Measurements from ENCODE around the gene COG5.

COG5 gene

DNA sequence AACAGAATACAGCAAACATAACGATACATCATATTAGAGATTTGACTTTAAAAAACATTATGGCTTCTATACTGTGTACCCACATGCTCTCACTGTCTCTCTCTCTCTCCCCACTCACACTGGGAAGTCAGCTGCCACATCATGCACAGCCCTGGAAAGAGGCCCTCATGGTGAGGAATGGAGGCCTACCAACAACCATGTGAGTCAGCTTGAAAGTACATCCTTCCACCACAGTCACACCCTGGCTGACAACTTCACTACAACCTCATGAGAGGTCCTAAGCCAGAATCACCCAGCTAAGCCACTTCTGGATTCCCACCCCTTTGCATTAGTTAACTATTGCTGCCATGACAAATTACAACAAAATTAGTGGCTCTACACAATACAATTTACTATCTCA is 117.2 kb downstream of the COG5 start:
- peaks cover 6% of the 10 kb centered on the region for H3K4me1 ChIP-seq (ENCODE audit: control insufficient read depth, insufficient read depth, low read length)
- no peak overlapping the region for H3K9ac ChIP-seq (ENCODE audit: low read depth, low read length)
- no peaks in the 10 kb centered on the region for H3K9me3 ChIP-seq (replicated peaks; ENCODE audit: low read length)
- H3K4me3 ChIP-seq (ENCODE audit: low read length), result no peak overlapping the region
- H3K36me3 ChIP-seq (ENCODE audit: insufficient read depth, low read length), result no peaks in the 10 kb centered on the region
- H3K4me2 ChIP-seq (ENCODE audit: low read length), result no peak overlapping the region
- no peaks in the 10 kb centered on the region for H3K27me3 ChIP-seq (ENCODE audit: control insufficient read depth, insufficient read depth, low read length)

DNA sequence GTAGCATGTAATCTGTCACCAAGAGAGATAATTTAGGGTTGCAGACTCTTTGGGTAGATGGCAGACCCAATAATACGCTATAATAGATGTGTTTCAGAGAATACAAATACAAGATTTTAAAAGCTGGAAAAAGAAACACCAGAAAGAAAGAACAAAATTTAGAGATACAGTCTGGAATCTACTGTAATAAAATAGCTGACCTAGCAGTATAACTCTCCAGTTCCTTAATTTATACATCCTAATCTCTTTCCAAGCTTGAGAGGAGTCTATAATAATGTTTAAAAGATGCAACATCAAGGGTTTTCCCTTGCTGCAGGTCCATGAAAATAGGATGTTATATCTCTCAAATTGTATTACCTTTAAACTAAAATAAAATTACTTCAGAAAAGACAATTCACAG is 121.0 kb downstream of the COG5 start:
- Histone ChIP-seq H3K36me3 (ENCODE audit: insufficient read depth, low read length) (no peaks in the 10 kb centered on the region), H3K27me3 (ENCODE audit: control insufficient read depth, insufficient read depth, low read length) (no peaks in the 10 kb centered on the region), H3K4me2 (ENCODE audit: low read length) (no peak overlapping the region), H3K4me3 (ENCODE audit: low read length) (no peak overlapping the region), H3K9ac (ENCODE audit: low read depth, low read length) (no peak overlapping the region), H3K9me3 (replicated peaks; ENCODE audit: low read length) (no peaks in the 10 kb centered on the region), H3K4me1 (ENCODE audit: control insufficient read depth, insufficient read depth, low read length) (peaks cover 6% of the 10 kb centered on the region)

DNA sequence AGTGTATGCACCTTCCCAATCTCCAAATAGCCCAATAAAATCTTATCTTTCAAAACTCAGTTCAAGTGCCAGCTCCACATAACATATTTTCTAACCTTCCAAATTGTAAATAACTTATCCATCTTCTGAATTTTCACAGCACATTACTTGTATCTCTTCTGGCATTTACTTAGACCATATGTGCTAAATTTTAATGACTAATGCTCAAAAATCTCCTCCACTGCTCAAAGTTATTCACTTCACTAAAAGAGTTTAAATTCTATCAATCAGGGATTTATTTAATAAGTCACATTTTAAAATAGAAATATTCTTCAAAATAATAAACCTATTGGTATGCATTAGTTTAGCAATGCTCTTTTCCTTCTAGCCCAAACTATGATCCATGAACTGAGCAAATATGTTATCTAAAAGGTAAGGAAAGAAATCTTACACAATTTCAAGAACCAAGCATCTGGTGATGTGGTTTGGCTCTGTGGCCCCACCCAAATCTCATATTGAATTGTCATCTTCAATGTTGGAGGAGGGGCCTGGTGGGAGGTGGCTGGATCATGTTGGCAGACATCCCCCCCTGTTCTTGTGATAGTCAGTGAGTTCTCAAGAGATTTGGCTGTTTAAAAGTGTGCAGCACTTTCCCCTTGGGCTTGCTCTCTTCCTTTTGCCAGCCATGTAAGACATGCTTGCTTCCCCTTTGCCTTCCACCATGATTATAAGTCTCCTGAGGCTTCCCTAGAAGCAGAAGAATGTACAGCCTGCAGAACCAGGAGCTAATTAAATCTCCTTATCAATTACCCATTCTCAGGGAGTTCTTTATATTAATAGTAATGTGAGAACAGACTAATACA is 121.9 kb downstream of the COG5 start:
- no peaks in the 10 kb centered on the region for H3K36me3 ChIP-seq (ENCODE audit: insufficient read depth, low read length)
- H3K4me1 ChIP-seq (ENCODE audit: control insufficient read depth, insufficient read depth, low read length), result peaks cover 5% of the 10 kb centered on the region
- no peak overlapping the region for H3K4me3 ChIP-seq (ENCODE audit: low read length)
- H3K9ac ChIP-seq (ENCODE audit: low read depth, low read length), result no peak overlapping the region
- no peak overlapping the region for H3K4me2 ChIP-seq (ENCODE audit: low read length)
- no peaks in the 10 kb centered on the region for H3K9me3 ChIP-seq (replicated peaks; ENCODE audit: low read length)
- H3K27me3 ChIP-seq (ENCODE audit: control insufficient read depth, insufficient read depth, low read length), result no peaks in the 10 kb centered on the region

DNA sequence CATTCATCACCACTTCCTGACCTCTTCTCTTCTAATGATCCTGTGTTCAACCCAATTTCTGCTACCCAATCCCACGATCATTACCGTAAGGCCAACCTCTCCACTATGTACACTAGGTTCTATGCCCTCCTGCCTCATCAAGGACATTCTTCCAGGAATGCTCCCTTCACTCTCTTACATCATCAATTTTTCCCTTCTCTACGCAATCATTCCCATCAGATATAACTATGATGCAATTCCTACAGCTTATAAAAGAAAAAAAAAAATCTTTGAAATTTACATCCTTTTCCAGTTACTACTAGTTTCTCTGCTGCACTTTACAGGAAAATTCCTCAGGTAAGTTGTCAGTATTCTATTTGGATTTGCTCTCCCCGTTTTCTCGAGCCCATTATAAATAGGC is 124.7 kb downstream of the COG5 start:
- Histone ChIP-seq H3K4me2 (ENCODE audit: low read length) (no peak overlapping the region), H3K9me3 (replicated peaks; ENCODE audit: low read length) (no peaks in the 10 kb centered on the region), H3K4me3 (ENCODE audit: low read length) (no peak overlapping the region), H3K36me3 (ENCODE audit: insufficient read depth, low read length) (no peaks in the 10 kb centered on the region), H3K4me1 (ENCODE audit: control insufficient read depth, insufficient read depth, low read length) (no peaks in the 10 kb centered on the region), H3K27me3 (ENCODE audit: control insufficient read depth, insufficient read depth, low read length) (no peaks in the 10 kb centered on the region), H3K9ac (ENCODE audit: low read depth, low read length) (no peak overlapping the region)

DNA sequence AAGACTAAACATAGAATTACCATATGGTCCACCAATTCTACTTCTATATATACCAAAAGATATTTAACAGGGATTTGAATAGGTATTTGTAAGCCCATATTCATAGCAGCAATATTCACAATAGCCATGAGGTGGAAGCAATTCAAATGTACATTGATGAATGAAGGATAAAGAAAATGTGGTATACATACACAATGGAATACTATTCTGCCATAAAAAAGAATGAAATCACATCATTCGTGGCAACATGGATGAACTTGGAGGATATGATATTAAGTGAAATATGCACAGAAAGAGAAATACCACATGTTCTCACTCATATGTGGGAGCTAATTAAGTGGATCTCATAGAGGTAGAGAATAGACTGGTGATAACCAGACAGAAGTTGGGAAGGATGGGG is 128.0 kb downstream of the COG5 start:
- no peaks in the 10 kb centered on the region for H3K9me3 ChIP-seq (replicated peaks; ENCODE audit: low read length)
- no peak overlapping the region for H3K9ac ChIP-seq (ENCODE audit: low read depth, low read length)
- no peaks in the 10 kb centered on the region for H3K4me1 ChIP-seq (ENCODE audit: control insufficient read depth, insufficient read depth, low read length)

DNA sequence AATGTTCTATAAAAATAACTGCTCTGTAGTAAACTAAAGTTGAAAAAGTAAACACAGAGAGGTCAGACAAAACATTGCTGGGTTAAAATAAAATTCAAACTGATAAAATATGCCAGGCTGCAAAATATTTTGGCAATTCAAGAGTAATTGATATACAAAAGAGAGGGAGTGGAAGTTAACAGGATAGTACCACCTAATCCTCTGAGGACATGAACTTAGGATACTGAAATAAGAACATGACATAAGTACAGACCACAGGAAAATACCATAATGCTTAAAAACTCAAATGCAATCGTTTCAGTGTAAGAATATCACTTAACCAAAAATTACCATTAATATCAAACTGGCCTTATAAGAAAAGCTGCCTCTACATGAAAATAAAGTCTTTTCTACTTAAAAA is 131.5 kb downstream of the COG5 start:
- no peaks in the 10 kb centered on the region for H3K27me3 ChIP-seq (ENCODE audit: control insufficient read depth, insufficient read depth, low read length)
- H3K9me3 ChIP-seq (replicated peaks; ENCODE audit: low read length), result no peaks in the 10 kb centered on the region
- H3K4me2 ChIP-seq (ENCODE audit: low read length), result no peak overlapping the region
- no peak overlapping the region for H3K4me3 ChIP-seq (ENCODE audit: low read length)
- no peaks in the 10 kb centered on the region for H3K4me1 ChIP-seq (ENCODE audit: control insufficient read depth, insufficient read depth, low read length)
- H3K36me3 ChIP-seq (ENCODE audit: insufficient read depth, low read length), result no peaks in the 10 kb centered on the region
- H3K9ac ChIP-seq (ENCODE audit: low read depth, low read length), result no peak overlapping the region

More for the DNA sequence above, 128.0 kb downstream of the COG5 start:
- Histone ChIP-seq H3K4me2 (ENCODE audit: low read length) (no peak overlapping the region), H3K27me3 (ENCODE audit: control insufficient read depth, insufficient read depth, low read length) (no peaks in the 10 kb centered on the region), H3K4me3 (ENCODE audit: low read length) (no peak overlapping the region), H3K36me3 (ENCODE audit: insufficient read depth, low read length) (no peaks in the 10 kb centered on the region)

DNA sequence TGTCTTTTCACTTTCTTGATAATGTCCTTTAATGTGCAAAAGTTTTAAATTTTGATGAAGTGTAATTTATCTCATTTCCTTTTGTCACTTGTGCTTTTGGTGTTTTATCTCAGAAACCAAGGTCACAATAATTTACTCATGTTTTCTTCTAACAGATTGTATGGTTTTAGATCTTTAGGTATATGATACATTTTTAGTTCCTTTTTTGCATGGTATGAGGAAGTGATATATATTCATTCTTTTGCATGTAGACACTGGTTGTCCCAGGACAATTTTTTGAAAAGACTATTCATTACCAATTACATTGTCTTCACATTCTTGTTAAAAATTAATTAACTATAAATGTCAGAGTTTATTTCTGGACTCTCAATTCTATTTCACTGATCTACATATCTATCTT is 133.7 kb downstream of the COG5 start:
- Histone ChIP-seq H3K36me3 (ENCODE audit: insufficient read depth, low read length) (no peaks in the 10 kb centered on the region), H3K9ac (ENCODE audit: low read depth, low read length) (no peak overlapping the region), H3K4me3 (ENCODE audit: low read length) (no peak overlapping the region), H3K27me3 (ENCODE audit: control insufficient read depth, insufficient read depth, low read length) (no peaks in the 10 kb centered on the region), H3K4me2 (ENCODE audit: low read length) (no peak overlapping the region), H3K9me3 (replicated peaks; ENCODE audit: low read length) (no peaks in the 10 kb centered on the region), H3K4me1 (ENCODE audit: control insufficient read depth, insufficient read depth, low read length) (no peaks in the 10 kb centered on the region)

DNA sequence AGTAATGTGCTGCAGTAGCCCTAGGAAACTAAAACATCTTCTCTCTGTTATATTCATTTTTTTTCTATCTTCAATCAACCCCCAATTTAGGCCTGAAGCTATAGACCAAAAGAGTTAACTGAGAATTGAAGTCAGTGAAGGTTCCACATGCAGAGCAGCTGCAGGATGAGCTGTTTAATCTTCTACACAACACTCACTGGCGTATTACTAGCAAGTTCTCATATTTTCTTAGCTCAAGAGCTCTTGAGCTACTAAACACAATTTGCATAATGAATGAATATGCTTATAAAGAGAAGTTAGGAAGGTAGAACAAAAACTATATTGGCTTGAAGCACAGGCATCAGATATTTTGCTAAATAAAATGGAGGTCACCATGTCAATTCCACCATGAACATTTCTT is 135.1 kb downstream of the COG5 start:
- Histone ChIP-seq H3K36me3 (ENCODE audit: insufficient read depth, low read length) (no peaks in the 10 kb centered on the region), H3K27me3 (ENCODE audit: control insufficient read depth, insufficient read depth, low read length) (no peaks in the 10 kb centered on the region), H3K4me3 (ENCODE audit: low read length) (no peak overlapping the region), H3K4me2 (ENCODE audit: low read length) (no peak overlapping the region), H3K4me1 (ENCODE audit: control insufficient read depth, insufficient read depth, low read length) (no peaks in the 10 kb centered on the region), H3K9me3 (replicated peaks; ENCODE audit: low read length) (no peaks in the 10 kb centered on the region), H3K9ac (ENCODE audit: low read depth, low read length) (no peak overlapping the region)

DNA sequence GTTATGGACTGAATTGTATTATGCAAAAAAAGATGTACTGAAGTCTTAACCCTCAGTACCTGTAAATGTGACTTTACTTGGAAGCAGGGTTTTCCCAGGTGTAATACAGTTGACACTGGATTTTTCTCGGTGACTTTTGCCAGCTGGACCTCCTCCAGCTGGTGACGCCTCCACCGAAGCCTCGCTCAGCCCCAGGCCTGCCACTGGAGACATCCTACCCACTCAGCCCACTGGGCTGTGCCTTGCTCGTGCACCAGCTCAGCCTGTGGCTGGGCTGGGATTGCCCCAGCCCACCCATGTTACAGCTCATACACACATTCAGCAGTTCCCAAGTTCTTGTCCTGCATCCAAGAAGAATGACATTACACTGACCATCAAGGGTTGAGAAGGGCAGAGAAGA is 136.3 kb downstream of the COG5 start:
- no peaks in the 10 kb centered on the region for H3K27me3 ChIP-seq (ENCODE audit: control insufficient read depth, insufficient read depth, low read length)
- H3K9me3 ChIP-seq (replicated peaks; ENCODE audit: low read length), result no peaks in the 10 kb centered on the region
- no peak overlapping the region for H3K4me3 ChIP-seq (ENCODE audit: low read length)

DNA sequence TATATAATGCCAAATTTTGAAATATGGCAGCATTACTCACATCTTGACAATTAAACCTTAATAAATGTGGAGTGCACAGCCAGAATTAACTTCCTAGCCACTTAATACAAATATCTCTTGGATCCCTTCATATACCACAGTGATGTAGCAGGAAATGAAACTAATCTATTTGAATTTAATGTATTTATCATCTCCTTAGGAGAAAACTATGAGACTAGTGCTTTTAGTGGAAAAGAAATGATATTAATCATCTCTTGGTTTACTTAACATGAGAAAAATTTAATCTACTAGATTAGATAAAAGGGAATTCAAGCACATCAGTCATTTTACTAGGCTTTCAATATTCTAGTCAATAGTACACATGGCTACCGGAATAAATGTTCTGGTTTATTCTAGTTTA is 149.5 kb downstream of the COG5 start:
- Histone ChIP-seq H3K27me3 (ENCODE audit: control insufficient read depth, insufficient read depth, low read length) (no peaks in the 10 kb centered on the region), H3K4me1 (ENCODE audit: control insufficient read depth, insufficient read depth, low read length) (no peaks in the 10 kb centered on the region), H3K36me3 (ENCODE audit: insufficient read depth, low read length) (no peaks in the 10 kb centered on the region), H3K4me2 (ENCODE audit: low read length) (no peak overlapping the region), H3K9ac (ENCODE audit: low read depth, low read length) (no peak overlapping the region), H3K4me3 (ENCODE audit: low read length) (no peak overlapping the region), H3K9me3 (replicated peaks; ENCODE audit: low read length) (no peaks in the 10 kb centered on the region)

More for the DNA sequence above, 136.3 kb downstream of the COG5 start:
- Histone ChIP-seq H3K4me2 (ENCODE audit: low read length) (no peak overlapping the region), H3K9ac (ENCODE audit: low read depth, low read length) (no peak overlapping the region), H3K4me1 (ENCODE audit: control insufficient read depth, insufficient read depth, low read length) (no peaks in the 10 kb centered on the region), H3K36me3 (ENCODE audit: insufficient read depth, low read length) (no peaks in the 10 kb centered on the region)

DNA sequence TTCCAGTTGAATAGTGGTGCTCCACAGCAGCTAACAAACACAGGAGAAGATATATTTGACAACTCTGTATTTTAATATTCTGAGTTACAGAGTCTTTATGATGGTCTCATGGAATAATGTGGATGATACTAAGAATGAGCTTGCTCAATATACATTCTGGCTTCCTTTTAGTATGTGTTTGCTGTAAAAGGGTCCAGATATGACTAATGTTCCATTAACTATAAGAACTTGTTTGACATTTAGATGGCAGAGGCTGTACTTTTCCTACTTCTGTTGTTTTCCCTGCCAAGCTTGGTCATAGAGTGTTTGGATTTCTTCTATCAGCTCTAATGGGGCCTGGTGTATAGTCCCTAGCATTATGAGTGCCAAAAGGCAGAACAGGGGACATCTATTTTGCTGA is 155.4 kb downstream of the COG5 start:
- H3K9me3 ChIP-seq (replicated peaks; ENCODE audit: low read length), result no peaks in the 10 kb centered on the region
- no peak overlapping the region for H3K9ac ChIP-seq (ENCODE audit: low read depth, low read length)
- H3K27me3 ChIP-seq (ENCODE audit: control insufficient read depth, insufficient read depth, low read length), result no peaks in the 10 kb centered on the region
- no peak overlapping the region for H3K4me3 ChIP-seq (ENCODE audit: low read length)
- H3K4me1 ChIP-seq (ENCODE audit: control insufficient read depth, insufficient read depth, low read length), result no peaks in the 10 kb centered on the region
- no peaks in the 10 kb centered on the region for H3K36me3 ChIP-seq (ENCODE audit: insufficient read depth, low read length)
- H3K4me2 ChIP-seq (ENCODE audit: low read length), result no peak overlapping the region

DNA sequence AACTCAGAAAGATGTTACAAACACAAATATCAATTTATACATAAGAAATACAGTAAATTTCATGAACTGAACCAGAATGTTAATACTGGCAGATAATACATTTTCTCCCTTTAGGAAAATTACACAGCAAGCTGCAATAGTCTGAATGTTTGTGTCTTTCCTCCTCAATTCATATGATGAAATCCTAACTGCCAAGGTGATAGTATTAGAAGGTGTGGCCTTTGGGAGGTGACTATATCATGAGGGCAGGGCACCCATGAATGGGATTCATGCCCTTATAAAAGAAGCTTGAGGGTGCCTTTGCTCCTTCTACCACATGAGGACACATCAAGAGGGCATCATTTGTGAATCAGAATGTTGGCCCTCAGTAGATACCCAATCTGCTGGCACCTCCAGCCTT is 158.2 kb downstream of the COG5 start:
- Histone ChIP-seq H3K4me3 (ENCODE audit: low read length) (no peak overlapping the region), H3K36me3 (ENCODE audit: insufficient read depth, low read length) (no peaks in the 10 kb centered on the region), H3K9me3 (replicated peaks; ENCODE audit: low read length) (no peaks in the 10 kb centered on the region), H3K9ac (ENCODE audit: low read depth, low read length) (no peak overlapping the region), H3K4me2 (ENCODE audit: low read length) (no peak overlapping the region), H3K4me1 (ENCODE audit: control insufficient read depth, insufficient read depth, low read length) (no peaks in the 10 kb centered on the region), H3K27me3 (ENCODE audit: control insufficient read depth, insufficient read depth, low read length) (no peaks in the 10 kb centered on the region)

Measured in skeletal muscle satellite cell (primary cell).